MM.1S (cell line): Measurements from ENCODE around the gene NKIRAS2.

Source experiments
- CTCF ChIP-seq: fragments of 300-600 bp; sonication (generic); IDR thresholded peaks from 2 replicates; pipeline ENCODE4 v1.5.1; 2016; ENCODE audit warnings: antibody characterized with exemption, low read length, mixed read lengths
- EZH2 ChIP-seq: fragments of 300-600 bp; sonication (generic); optimal IDR thresholded peaks from 2 replicates; pipeline ENCODE3; 2017; ENCODE audit warnings: low read depth, mild to moderate bottlenecking, antibody characterized with exemption, low read length, mixed read lengths

- TF ChIP-seq CTCF = no peak
- TF ChIP-seq EZH2 = no peak
Observed at GRCh38 chr17:42042598-42043319, 22.9 kb downstream of the NKIRAS2 start.
